PC-9 (cell line): Measurements from ENCODE around the gene ZMAT3. TPM values are rescaled to one million over a fixed set of nuclear protein-coding genes. Genes with fewer than 3 reads are reported as not detected.
"Not testable (repeated sequence)": the region's sequence is repeated elsewhere in the genome, so short reads cannot be mapped to it uniquely, and the experiment has no call there.

Source experiments
- BruUV-seq: library from RNA; stranded (reverse); fragments of 400-500 nt; replicated peaks from 2 replicates; lab custom pipeline; 2021; lab: Mats Ljungman, UMichigan
- CTCF ChIA-PET: fragments of 300-600 bp; sonication (Branson Sonifier 250); formaldehyde crosslinking; loops from one replicate; lab custom pipeline; 2022; ENCODE audit warnings: antibody characterized with exemption; lab: Charles Lee
- POLR2A ChIA-PET: fragments of 300-600 bp; sonication (Branson Sonifier 250); formaldehyde crosslinking; loops from one replicate; lab custom pipeline; 2022; ENCODE audit warnings: antibody characterized with exemption; ENCODE audit not compliant: unreplicated experiment; lab: Charles Lee
- DNase-seq, 2 experiments: peaks; one replicate each; pipeline versions ENCODE4 v3.0.0 to v3.0.0-alpha.2; 2015 to 2022; ENCODE audit warnings: mixed read lengths in 1 of 2
- H2AFZ ChIP-seq: fragments of 200-600 bp; sonication (generic); 2 replicates; pipeline ENCODE4 v1.8.1; 2017; ENCODE audit warnings: antibody characterized with exemption
- H3F3A ChIP-seq: fragments of 200-600 bp; sonication (generic); 2 replicates; pipeline ENCODE4 v1.8.1; 2017; ENCODE audit warnings: antibody characterized with exemption, mild to moderate bottlenecking, low read depth; ENCODE audit not compliant: insufficient read depth
- H3K27ac ChIP-seq: fragments of 200-600 bp; sonication (generic); 2 replicates; pipeline ENCODE4 v1.6.1; 2016; ENCODE audit warnings: mixed run types
- H3K27me3 ChIP-seq: fragments of 200-600 bp; sonication (generic); 2 replicates; pipeline ENCODE4 v1.6.1; 2016; ENCODE audit warnings: low read depth, mixed run types; ENCODE audit not compliant: insufficient read depth
- H3K36me3 ChIP-seq: fragments of 200-600 bp; sonication (generic); 2 replicates; pipeline ENCODE4 v1.6.1; 2016; ENCODE audit warnings: low read depth, mixed run types
- H3K4me1 ChIP-seq: fragments of 200-600 bp; sonication (generic); replicated peaks from 2 replicates; pipeline ENCODE4 v1.6.1; 2016; ENCODE audit warnings: mixed run types; ENCODE audit not compliant: insufficient read depth
- H3K4me2 ChIP-seq: fragments of 200-600 bp; sonication (generic); 2 replicates; pipeline ENCODE4 v1.6.1; 2017; ENCODE audit warnings: mixed run types
- H3K4me3 ChIP-seq: fragments of 200-600 bp; sonication (generic); 2 replicates; pipeline ENCODE4 v1.6.1; 2016; ENCODE audit warnings: mixed run types
- H3K79me2 ChIP-seq: fragments of 200-600 bp; sonication (generic); 2 replicates; pipeline ENCODE4 v1.6.1; 2017; ENCODE audit warnings: low read depth, mixed run types
- H3K9me2 ChIP-seq: fragments of 200-600 bp; sonication (generic); 2 replicates; pipeline ENCODE4 v1.8.1; 2017; ENCODE audit warnings: mild to moderate bottlenecking; ENCODE audit not compliant: insufficient read depth
- H3K9me3 ChIP-seq: fragments of 200-600 bp; sonication (generic); 2 replicates; pipeline ENCODE4 v1.8.1; 2016; ENCODE audit warnings: low read depth; ENCODE audit not compliant: insufficient read depth
- H4K20me1 ChIP-seq: fragments of 200-600 bp; sonication (generic); 2 replicates; pipeline ENCODE4 v1.8.1; 2017; ENCODE audit not compliant: insufficient read depth
- CTCF ChIP-seq: fragments of 200-600 bp; sonication (generic); conservative IDR thresholded peaks from 2 replicates; pipeline ENCODE4 v1.6.1; 2017; ENCODE audit warnings: mixed run types, antibody characterized with exemption, mild to moderate bottlenecking, moderate library complexity
- EZH2 ChIP-seq: fragments of 200-600 bp; sonication (generic); IDR thresholded peaks from 2 replicates; pipeline ENCODE4 v1.8.0; 2017; ENCODE audit warnings: antibody characterized with exemption, low read depth
- intact Hi-C: fragments of 100-400 bp; cut with micrococcal nuclease; formaldehyde crosslinking; loops from one replicate; pipeline ENCODE4 v1.10.0; 2022; ENCODE audit not compliant: unreplicated experiment
- total RNA-seq: library from RNA; stranded (reverse); gene quantifications from 2 replicates; pipeline ENCODE4 v1.2.3, GENCODE V29; 2021

The ZMAT3 gene
- total RNA-seq, 1 experiment from 2014 or later, result 5.9 TPM

- 0 out of 2 replicates have a peak, but pooled peaks cover 8% of the 10 kb centered on the region for H3K9me3 ChIP-seq
- no TSS peak for BruUV-seq
- TF ChIP-seq CTCF, result no peak
- no peak for TF ChIP-seq EZH2
- no peaks in the 10 kb centered on the region for H4K20me1 ChIP-seq
- no peaks in the 10 kb centered on the region for H3K79me2 ChIP-seq
- ChIA-PET CTCF (no interaction called here), POLR2A (no interaction called here)
- intact Hi-C loops, result no loop called here
- no peak overlapping the region for H3K4me3 ChIP-seq
- no peaks in the 10 kb centered on the region for H3K36me3 ChIP-seq
- no peaks in the 10 kb centered on the region for H3K4me1 ChIP-seq
- H3K27ac ChIP-seq, result no peak overlapping the region
- no peak for DNase-seq
- H3K9me2 ChIP-seq, result no peaks in the 10 kb centered on the region; the same call in 1 of the 2 replicates
- H3F3A ChIP-seq, result no peaks in the 10 kb centered on the region
- H3K27me3 ChIP-seq, result no peaks in the 10 kb centered on the region
- no peak overlapping the region for H2AFZ ChIP-seq
- no peak overlapping the region for H3K4me2 ChIP-seq
These were observed 35.4 kb downstream of the ZMAT3 start for GRCh38 chr3:179036226-179036625.

- H2AFZ ChIP-seq, result no peak overlapping the region
- 0 out of 2 replicates have a peak, but pooled peaks cover 8% of the 10 kb centered on the region for H3K9me3 ChIP-seq
- no peaks in the 10 kb centered on the region; the same call in 1 of the 2 replicates for H3K9me2 ChIP-seq
- H3K4me1 ChIP-seq, result no peaks in the 10 kb centered on the region
- no peak overlapping the region for H3K4me2 ChIP-seq
- H3K4me3 ChIP-seq, result no peak overlapping the region
- ChIA-PET CTCF (no interaction called here), POLR2A (no interaction called here)
- H3K36me3 ChIP-seq, result no peaks in the 10 kb centered on the region
- no peak for DNase-seq
- no TSS peak for BruUV-seq
- no peaks in the 10 kb centered on the region for H3K79me2 ChIP-seq
- H3K27ac ChIP-seq, result no peak overlapping the region
- intact Hi-C loops, result no loop called here
- no peaks in the 10 kb centered on the region for H3F3A ChIP-seq
- no peaks in the 10 kb centered on the region for H4K20me1 ChIP-seq
- TF ChIP-seq CTCF (no peak), EZH2 (no peak)
- no peaks in the 10 kb centered on the region for H3K27me3 ChIP-seq
These were observed 36.4 kb downstream of the ZMAT3 start for GRCh38 chr3:179035232-179035631.

GRCh38 chr3:179033304-179033657 is 38.3 kb downstream of the ZMAT3 start:
- CTCF ChIA-PET, H3K4me3 ChIP-seq, DNase-seq, H3K9me3 ChIP-seq, H3K4me2 ChIP-seq, H3K27ac ChIP-seq, BruUV-seq, H2AFZ ChIP-seq, H3K79me2 ChIP-seq, H3K4me1 ChIP-seq, H3K27me3 ChIP-seq, H3K9me2 ChIP-seq, H4K20me1 ChIP-seq, H3K36me3 ChIP-seq, intact Hi-C loops, H3F3A ChIP-seq, POLR2A ChIA-PET: not testable (repeated sequence)

GRCh38 chr3:179032454-179033303 is 38.9 kb downstream of the ZMAT3 start:
- H3K4me1 ChIP-seq, H3K4me3 ChIP-seq, H3K79me2 ChIP-seq, H2AFZ ChIP-seq, H3F3A ChIP-seq, H3K27ac ChIP-seq, H3K27me3 ChIP-seq, POLR2A ChIA-PET, H3K36me3 ChIP-seq, H3K4me2 ChIP-seq, H4K20me1 ChIP-seq, H3K9me3 ChIP-seq, CTCF ChIA-PET, DNase-seq, intact Hi-C loops, BruUV-seq, H3K9me2 ChIP-seq: not testable (repeated sequence)
